Chondrocyte (in vitro differentiated cells): Measurements from ENCODE around the gene PCSK9. TPM values are rescaled to one million over a fixed set of nuclear protein-coding genes. Genes with fewer than 3 reads are reported as not detected.
A peak's percentile ranks its signal among the peaks of the same experiment; 100 is the strongest.

Source experiments
- DNase-seq: peaks from one replicate; pipeline ENCODE4 v3.0.0; 2021; ENCODE audit warnings: mixed read lengths, low spot score
- H3K27ac Mint-ChIP-seq: one replicate; pipeline ENCODE4 v1.8.0; 2021; ENCODE audit warnings: mild to moderate bottlenecking, moderate library complexity, mixed read lengths; ENCODE audit not compliant: unreplicated experiment
- H3K27me3 Mint-ChIP-seq: 2 replicates; pipeline ENCODE4 v1.8.0; 2021; ENCODE audit warnings: low read depth, mixed read lengths
- H3K36me3 Mint-ChIP-seq: 2 replicates; pipeline ENCODE4 v1.8.0; 2021; ENCODE audit warnings: low read depth, mixed read lengths
- H3K4me1 Mint-ChIP-seq: 2 replicates; pipeline ENCODE4 v1.8.0; 2021; ENCODE audit warnings: low read depth, mild to moderate bottlenecking, mixed read lengths
- H3K4me3 Mint-ChIP-seq: one replicate; pipeline ENCODE4 v1.8.0; 2021; ENCODE audit warnings: mild to moderate bottlenecking, moderate library complexity, mixed read lengths; ENCODE audit not compliant: unreplicated experiment
- H3K9me3 Mint-ChIP-seq: 2 replicates; pipeline ENCODE4 v1.8.0; 2021; ENCODE audit warnings: low read depth, mixed read lengths
- CTCF ChIP-seq: fragments of 200-600 bp; sonication (generic); IDR thresholded peaks from 2 replicates; pipeline ENCODE4 v1.5.0; 2021; ENCODE audit warnings: antibody characterized with exemption, mild to moderate bottlenecking, moderate library complexity
- total RNA-seq: library from RNA; stranded (reverse); gene quantifications from 3 replicates; pipeline ENCODE4 v1.2.1, GENCODE V29; 2021

The PCSK9 gene
- total RNA-seq, 1 donor from 2014 or later: 0.60 TPM

GRCh38 chr1:55054396-55054795 lies 15.0 kb downstream of the PCSK9 start:
- Mint-ChIP-seq H3K4me1 (peaks cover 9% of the 10 kb centered on the region), H3K9me3 (no peaks in the 10 kb centered on the region), H3K27ac (no peak overlapping the region), H3K4me3 (no peak overlapping the region), H3K36me3 (no peaks in the 10 kb centered on the region), H3K27me3 (peaks cover 2% of the 10 kb centered on the region)
- peak; percentile 61 for DNase-seq
- no peak for TF ChIP-seq CTCF

GRCh38 chr1:55055084-55055882 lies 15.9 kb downstream of the PCSK9 start:
- no peak for TF ChIP-seq CTCF
- no peaks in the 10 kb centered on the region for H3K9me3 Mint-ChIP-seq
- H3K27me3 Mint-ChIP-seq: peaks cover 2% of the 10 kb centered on the region
- DNase-seq: peak; percentile 43
- no peaks in the 10 kb centered on the region for H3K36me3 Mint-ChIP-seq
- H3K4me3 Mint-ChIP-seq: no peak overlapping the region
- peaks cover 6% of the 10 kb centered on the region for H3K4me1 Mint-ChIP-seq
- no peak overlapping the region for H3K27ac Mint-ChIP-seq

GRCh38 chr1:55055951-55056631 lies 16.7 kb downstream of the PCSK9 start:
- no peak overlapping the region for H3K4me3 Mint-ChIP-seq

GRCh38 chr1:55056632-55056992 lies 17.3 kb downstream of the PCSK9 start:
- no peak for TF ChIP-seq CTCF
- no peak overlapping the region for H3K27ac Mint-ChIP-seq
- H3K36me3 Mint-ChIP-seq: no peaks in the 10 kb centered on the region
- no peaks in the 10 kb centered on the region for H3K4me1 Mint-ChIP-seq
- DNase-seq: peak; percentile 71
- H3K9me3 Mint-ChIP-seq: no peaks in the 10 kb centered on the region
- no peaks in the 10 kb centered on the region for H3K27me3 Mint-ChIP-seq
- H3K4me3 Mint-ChIP-seq: no peak overlapping the region

More at GRCh38 chr1:55055951-55056631, 16.7 kb downstream of the PCSK9 start:
- peaks cover 2% of the 10 kb centered on the region for H3K27me3 Mint-ChIP-seq
- no peaks in the 10 kb centered on the region for H3K36me3 Mint-ChIP-seq
- H3K9me3 Mint-ChIP-seq: no peaks in the 10 kb centered on the region
- no peaks in the 10 kb centered on the region for H3K4me1 Mint-ChIP-seq
- no peak overlapping the region for H3K27ac Mint-ChIP-seq
- peak; percentile 83 for DNase-seq
- TF ChIP-seq CTCF: no peak

- Mint-ChIP-seq H3K27me3 (no peaks in the 10 kb centered on the region), H3K4me3 (no peak overlapping the region), H3K9me3 (no peaks in the 10 kb centered on the region), H3K27ac (no peak overlapping the region), H3K4me1 (peaks cover 2% of the 10 kb centered on the region), H3K36me3 (no peaks in the 10 kb centered on the region)
- TF ChIP-seq CTCF: no peak
- peak; percentile 50 for DNase-seq
Measured at GRCh38 chr1:55057270-55057955, 18.1 kb downstream of the PCSK9 start.
